Activated CD4-positive, alpha-beta T cell treated with anti-CD3 and anti-CD28 coated beads for 24 hours (primary cell): ENCODE results near the gene SUPT3H.

ENCODE experiments used
- DNase-seq, 2 donors: peaks; one replicate each; pipeline ENCODE4 v3.0.0-alpha.2; 2020; ENCODE audit warnings: low read depth in 2 of 2

SUPT3H gene

DNA sequence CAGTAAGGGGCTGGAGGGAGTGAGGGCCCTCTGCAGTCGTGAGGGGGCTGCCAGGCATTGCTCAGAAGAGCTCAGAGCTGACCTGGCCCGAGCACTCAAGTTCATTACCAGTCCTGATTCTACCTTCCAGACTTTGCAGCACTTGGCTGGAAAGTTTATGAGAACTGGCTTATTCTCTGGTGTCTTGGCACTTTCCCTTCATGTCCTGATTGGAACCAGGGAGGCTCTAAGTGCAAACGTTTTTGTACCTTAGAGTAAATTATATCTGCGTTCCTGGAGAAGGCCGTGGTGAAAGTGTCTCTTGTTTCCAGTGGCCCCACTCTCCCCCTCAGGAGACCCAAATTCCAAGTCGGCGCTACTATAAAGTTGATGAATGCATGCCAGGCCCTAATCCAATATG lies 587.9 kb downstream of the SUPT3H start:
- DNase-seq, result no peak

DNA sequence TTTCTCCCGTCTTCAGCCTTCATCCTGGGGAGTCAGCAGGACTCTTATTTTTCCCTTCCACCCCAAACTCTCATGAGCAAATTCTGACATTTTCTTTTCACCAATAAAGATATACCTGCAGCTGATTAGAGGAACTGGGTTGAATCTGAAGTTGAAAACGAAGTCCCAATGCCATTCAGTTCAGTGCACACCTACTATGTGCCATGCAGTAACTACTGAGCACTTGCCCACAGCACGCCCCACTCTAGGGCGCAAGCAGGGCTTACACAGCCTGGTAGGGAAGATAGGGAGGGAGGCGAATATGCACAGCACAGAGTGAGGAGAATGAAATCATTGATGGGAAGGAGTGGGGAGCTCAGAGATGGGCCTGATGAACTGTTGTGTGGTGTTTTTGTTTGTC lies 588.7 kb downstream of the SUPT3H start:
- no peak for DNase-seq

DNA sequence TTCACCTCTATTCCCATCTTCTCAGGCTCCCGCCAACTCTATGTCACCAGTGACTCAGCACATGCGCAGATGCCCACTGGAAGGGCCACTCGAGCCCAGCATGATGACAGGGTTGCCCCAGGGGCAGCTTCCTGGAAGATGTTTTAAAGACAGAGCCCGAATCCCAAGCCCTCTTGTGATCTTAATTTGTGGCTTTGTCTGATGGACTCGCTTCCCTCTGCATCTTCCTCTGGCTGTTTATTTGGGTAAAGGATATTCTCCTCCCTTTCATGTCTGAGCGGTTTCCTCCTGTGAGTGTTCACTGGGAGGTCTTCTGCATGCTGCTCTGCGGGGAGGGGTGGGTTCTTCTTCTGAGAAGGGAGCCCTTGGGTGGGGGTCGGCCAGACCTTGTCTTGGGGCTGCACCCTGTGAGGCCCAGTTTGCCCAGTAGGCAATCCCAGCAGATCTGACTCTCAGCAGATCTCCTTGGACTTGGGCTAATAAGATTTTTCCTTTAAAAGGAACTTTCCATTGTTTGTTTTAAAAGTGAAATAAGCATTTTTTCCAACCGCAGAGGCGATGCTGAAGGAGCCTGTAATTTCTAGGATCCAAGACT lies 589.2 kb downstream of the SUPT3H start:
- DNase-seq, result no peak

DNA sequence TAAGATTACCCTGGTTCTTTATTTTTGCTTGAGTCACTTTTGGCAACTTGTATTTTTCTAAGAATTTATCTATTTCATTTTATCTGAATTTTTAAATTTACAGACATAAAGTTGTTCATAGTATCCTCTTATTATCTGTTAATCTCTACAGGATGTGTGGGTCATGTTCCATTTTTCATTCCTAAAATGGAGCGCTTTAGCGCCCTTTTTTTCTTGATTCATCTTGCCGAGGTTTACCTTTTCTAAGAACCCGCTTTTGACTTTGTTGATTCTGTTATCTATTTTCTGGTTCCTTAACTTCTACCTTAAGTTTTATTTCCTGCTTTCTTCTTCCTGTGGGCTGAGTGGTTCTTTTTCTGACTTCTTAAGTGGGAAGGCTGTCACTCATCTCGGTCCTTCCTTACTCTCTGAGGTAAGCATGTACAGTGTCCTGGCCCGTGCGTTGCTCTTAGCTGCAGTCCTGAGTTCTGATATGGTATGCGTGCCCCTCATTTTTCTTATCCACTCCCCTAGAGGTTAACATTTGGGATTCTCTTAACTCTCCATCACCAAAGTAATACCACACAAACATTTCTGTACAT lies 590.4 kb downstream of the SUPT3H start:
- DNase-seq, result no peak

DNA sequence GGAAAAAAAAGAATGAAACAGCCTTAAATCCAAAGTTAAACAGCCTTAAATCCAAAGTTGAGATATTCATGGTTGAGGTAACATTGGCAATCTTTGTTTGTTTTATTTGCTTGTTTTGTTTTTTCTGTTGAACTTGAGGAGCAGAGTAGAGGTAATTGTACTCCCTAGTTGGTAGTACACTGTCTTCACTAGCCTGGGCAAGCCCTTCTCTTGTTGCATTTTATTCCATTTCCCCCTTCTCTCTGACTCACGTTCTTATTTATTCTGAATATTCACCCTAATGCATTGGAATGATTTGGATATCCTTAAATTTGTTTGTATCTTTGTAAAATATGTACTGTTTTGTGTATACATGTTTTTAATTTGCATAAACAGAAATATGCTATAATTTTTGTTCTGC lies 592.6 kb downstream of the SUPT3H start:
- DNase-seq, result no peak

DNA sequence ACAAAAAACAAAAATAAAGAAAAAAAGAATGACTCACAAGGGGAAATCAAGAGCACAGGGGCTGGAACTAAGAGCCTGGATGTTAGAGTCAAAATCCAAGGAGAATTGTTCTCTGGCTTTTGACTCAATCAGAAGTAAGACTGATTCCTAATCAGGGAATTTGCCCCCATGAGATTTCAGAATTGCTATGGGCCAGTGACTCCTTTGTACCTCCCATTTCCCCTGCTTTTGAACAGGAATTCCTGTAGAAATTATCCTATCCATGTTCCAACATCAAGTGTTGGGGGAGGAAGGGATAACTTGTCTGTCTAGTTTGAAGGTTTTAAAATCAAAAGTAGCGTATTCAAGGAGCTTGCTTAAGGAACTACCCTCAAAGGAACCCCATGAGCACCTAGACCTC lies 593.5 kb downstream of the SUPT3H start:
- no peak for DNase-seq

DNA sequence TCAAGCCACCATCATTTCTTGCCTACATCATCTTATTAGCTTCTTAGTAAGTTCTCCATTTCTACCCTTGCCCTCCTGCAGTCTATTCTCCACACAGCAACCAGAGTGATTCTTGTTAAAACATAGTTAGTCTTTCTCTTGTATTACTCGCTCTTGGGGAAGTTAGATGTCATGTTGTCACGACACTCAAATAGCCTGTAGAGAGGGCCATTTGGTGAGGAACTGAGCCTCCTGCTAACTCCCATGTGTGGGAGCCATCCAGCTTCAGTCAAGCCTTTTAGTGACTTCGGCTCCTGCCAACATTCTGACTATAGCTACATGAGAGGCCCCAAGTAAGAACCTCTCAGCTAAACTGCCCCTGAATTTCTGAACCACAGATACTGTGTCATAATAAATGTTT lies 594.8 kb downstream of the SUPT3H start:
- DNase-seq, result no peak

DNA sequence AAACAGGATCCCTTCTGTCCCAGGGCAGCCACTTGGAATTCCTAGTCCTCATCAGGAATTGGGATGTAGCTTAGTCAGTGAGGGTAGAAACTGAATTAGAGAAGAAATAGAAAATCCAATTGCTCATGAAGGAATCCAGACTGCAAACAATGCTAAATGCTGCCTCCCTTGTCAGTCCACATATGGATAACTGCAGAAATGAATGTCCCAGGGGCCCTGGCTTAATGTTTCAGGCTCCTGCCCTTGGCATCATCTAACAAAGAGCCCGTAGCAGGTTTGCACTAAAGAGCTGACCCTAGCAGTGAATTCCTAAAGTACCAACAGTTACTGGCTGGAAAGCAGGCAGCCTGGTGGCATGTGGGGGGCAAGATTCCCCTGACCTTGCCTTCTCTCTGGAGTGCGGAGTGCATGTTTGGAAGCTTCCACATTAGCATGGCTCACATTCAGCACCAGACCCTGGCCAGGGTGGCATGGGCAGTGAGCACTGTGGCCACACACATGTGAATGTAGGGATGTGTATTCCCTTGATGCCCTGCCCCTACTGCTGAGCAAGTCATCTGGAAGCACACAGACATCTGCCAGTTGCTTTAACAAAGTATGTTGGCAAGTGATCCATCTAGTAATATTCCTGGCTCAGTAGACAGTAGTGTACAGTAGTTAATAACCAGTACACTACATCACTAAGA lies 595.7 kb downstream of the SUPT3H start:
- DNase-seq, result no peak

DNA sequence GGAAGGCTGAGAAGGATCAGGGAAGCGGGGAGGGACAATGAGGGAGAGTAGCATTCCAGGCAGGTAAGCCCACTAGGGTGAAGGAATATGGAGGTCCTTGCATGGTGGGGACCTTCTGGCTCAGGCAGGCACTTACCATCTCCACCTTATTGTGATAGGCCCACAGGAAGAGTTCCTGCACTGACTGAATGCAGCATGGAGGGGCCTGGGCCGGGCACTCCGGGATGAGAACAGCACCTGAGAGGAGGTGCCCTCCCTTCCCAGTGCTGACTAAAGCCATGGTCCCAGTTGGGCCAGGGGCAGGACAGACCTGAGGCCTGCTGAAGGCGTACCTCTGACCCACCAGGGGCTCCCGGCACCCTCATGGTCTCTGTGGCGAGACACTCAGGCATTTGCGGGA lies 597.6 kb downstream of the SUPT3H start:
- no peak for DNase-seq

DNA sequence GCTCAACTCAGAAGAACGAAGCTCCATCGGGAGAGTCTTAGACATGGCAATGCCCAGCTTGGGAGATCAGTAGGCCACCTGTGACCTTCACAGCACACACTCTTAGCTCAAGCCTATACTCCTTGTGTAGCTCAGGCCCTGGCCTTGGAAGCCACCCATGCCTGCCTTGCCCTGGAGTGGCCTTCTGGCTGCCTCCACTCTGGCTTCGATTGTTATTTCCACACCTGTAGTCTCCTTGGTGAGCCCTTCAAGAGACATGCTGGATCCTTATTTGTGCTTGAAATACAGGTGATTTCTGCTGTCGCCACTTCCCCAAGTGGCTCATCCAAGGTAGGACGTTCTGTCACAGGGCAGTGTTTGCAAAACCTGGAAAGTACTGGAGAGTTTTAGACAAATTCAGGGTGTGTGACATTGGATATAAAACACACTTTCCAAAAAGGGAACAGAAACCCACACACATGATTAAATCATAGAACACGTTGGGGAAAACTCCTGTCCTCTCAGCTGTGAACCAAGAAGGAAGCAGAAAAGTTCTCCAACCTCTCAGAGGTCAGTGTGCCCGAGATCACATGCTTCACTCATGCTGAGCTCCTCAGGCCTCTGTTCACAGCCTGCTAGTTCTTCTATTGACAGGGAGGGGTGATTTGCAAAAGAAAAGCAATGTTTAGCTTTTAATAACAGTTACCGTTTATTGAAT lies 598.5 kb downstream of the SUPT3H start:
- DNase-seq, result no peak
